Lower lobe of right lung (tissue), 2 donors: ENCODE measurements around the gene LMCD1. TPM values are rescaled to one million over a fixed set of nuclear protein-coding genes. Genes with fewer than 3 reads are reported as not detected.

Experiments used
- ATAC-seq, 2 donors: fragments of 200-7000 bp; cut with Tn5 transposase; one replicate each; pipeline ENCODE4 v1.9.1; 2020 to 2022; ENCODE audit warnings: mild to moderate bottlenecking in 2 of 2, moderate library complexity in 2 of 2
- DNase-seq: peaks from one replicate; pipeline ENCODE4 v3.0.0-alpha.2; 2020
- H3K27ac ChIP-seq: fragments of 200-600 bp; one replicate; pipeline ENCODE4 v1.8.0; 2022
- H3K27me3 ChIP-seq: fragments of 200-600 bp; one replicate; pipeline ENCODE4 v1.8.0; 2022; ENCODE audit warnings: low read depth
- H3K36me3 ChIP-seq: fragments of 200-600 bp; one replicate; pipeline ENCODE4 v1.8.0; 2022; ENCODE audit warnings: mild to moderate bottlenecking
- H3K4me1 ChIP-seq: fragments of 200-600 bp; one replicate; pipeline ENCODE4 v1.8.0; 2022
- H3K4me3 ChIP-seq: fragments of 200-600 bp; one replicate; pipeline ENCODE4 v1.8.0; 2022; ENCODE audit warnings: mild to moderate bottlenecking
- H3K9me3 ChIP-seq: fragments of 200-600 bp; one replicate; pipeline ENCODE4 v1.8.0; 2022
- CTCF ChIP-seq: fragments of 200-600 bp; IDR thresholded peaks from one replicate; pipeline ENCODE4 v1.8.0; 2022; ENCODE audit warnings: antibody characterized with exemption, mild to moderate bottlenecking
- intact Hi-C: fragments of 100-400 bp; cut with DNase I; formaldehyde crosslinking; loops from one replicate; pipeline ENCODE4 v1.11.0; 2022
- total RNA-seq: library from RNA; stranded (reverse); fragmentation: NEBNext Ultra II Directional; extraction: Animal tissue kit (Norgen Biotek cat#: 25700); gene quantifications from one replicate; pipeline ENCODE4 v1.2.1, GENCODE V29; 2021
- donor health status: DM: no; HTN: yes; CAD: no; lungs with severe emphysema.

LMCD1 gene
- total RNA-seq, 1 donor from 2014 or later = 93.6 TPM

- Histone ChIP-seq H3K27ac (no peak overlapping the region), H3K4me1 (peaks cover 26% of the 10 kb centered on the region), H3K36me3 (no peaks in the 10 kb centered on the region), H3K27me3 (no peaks in the 10 kb centered on the region), H3K4me3 (no peak overlapping the region), H3K9me3 (no peaks in the 10 kb centered on the region)
- intact Hi-C loops = no loop called here
- DNase-seq = no peak
- no peak for ATAC-seq
- no peak for TF ChIP-seq CTCF
Observed at GRCh38 chr3:8488411-8488810, 13.2 kb upstream of the LMCD1 start.

- ATAC-seq (peak in 1 of 2 donors; percentile 20), DNase-seq (no peak)
- intact Hi-C loops = no loop called here
- no peaks in the 10 kb centered on the region for H3K9me3 ChIP-seq
- H3K4me1 ChIP-seq = peaks cover 23% of the 10 kb centered on the region
- no peaks in the 10 kb centered on the region for H3K27me3 ChIP-seq
- H3K36me3 ChIP-seq = no peaks in the 10 kb centered on the region
- no peak overlapping the region for H3K4me3 ChIP-seq
- no peak overlapping the region for H3K27ac ChIP-seq
- TF ChIP-seq CTCF = no peak
Observed at GRCh38 chr3:8488877-8489276, 12.7 kb upstream of the LMCD1 start.

- intact Hi-C loops = no loop called here
- Histone ChIP-seq H3K36me3 (no peaks in the 10 kb centered on the region), H3K9me3 (no peaks in the 10 kb centered on the region), H3K4me3 (no peak overlapping the region), H3K4me1 (peaks cover 23% of the 10 kb centered on the region), H3K27ac (no peak overlapping the region), H3K27me3 (no peaks in the 10 kb centered on the region)
- DNase-seq (no peak), ATAC-seq (no peak)
- no peak for TF ChIP-seq CTCF
Observed at GRCh38 chr3:8489278-8489792, 12.3 kb upstream of the LMCD1 start.

- Histone ChIP-seq H3K4me1 (peaks cover 23% of the 10 kb centered on the region), H3K4me3 (no peak overlapping the region), H3K27me3 (no peaks in the 10 kb centered on the region), H3K9me3 (no peaks in the 10 kb centered on the region), H3K36me3 (no peaks in the 10 kb centered on the region), H3K27ac (no peak overlapping the region)
- no peak for ATAC-seq
- no peak for DNase-seq
- TF ChIP-seq CTCF = no peak
- intact Hi-C loops = no loop called here
Observed at GRCh38 chr3:8490079-8490552, 11.5 kb upstream of the LMCD1 start.

GRCh38 chr3:8491271-8492144 lies 10.1 kb upstream of the LMCD1 start:
- TF ChIP-seq CTCF = no peak
- H3K36me3 ChIP-seq = no peaks in the 10 kb centered on the region
- intact Hi-C loops = no loop called here
- peak overlapping the region; percentile 48 for H3K27ac ChIP-seq
- no peak overlapping the region for H3K4me3 ChIP-seq
- DNase-seq (peak; percentile 49), ATAC-seq (peak; percentile 32 to 67)
- no peaks in the 10 kb centered on the region for H3K9me3 ChIP-seq
- no peaks in the 10 kb centered on the region for H3K27me3 ChIP-seq
- H3K4me1 ChIP-seq = peaks cover 23% of the 10 kb centered on the region
